HG02571 (cell line): ENCODE measurements around the gene GPNMB.
"Not testable (repeated sequence)": the region's sequence is repeated elsewhere in the genome, so short reads cannot be mapped to it uniquely, and the experiment has no call there.

ENCODE experiments used
- ATAC-seq: cut with Tn5 transposase; IDR thresholded peaks from one replicate; pipeline ENCODE4 v1.9.1; 2021; ENCODE audit warnings: mild to moderate bottlenecking, moderate library complexity; ENCODE audit not compliant: unreplicated experiment

GPNMB gene

DNA sequence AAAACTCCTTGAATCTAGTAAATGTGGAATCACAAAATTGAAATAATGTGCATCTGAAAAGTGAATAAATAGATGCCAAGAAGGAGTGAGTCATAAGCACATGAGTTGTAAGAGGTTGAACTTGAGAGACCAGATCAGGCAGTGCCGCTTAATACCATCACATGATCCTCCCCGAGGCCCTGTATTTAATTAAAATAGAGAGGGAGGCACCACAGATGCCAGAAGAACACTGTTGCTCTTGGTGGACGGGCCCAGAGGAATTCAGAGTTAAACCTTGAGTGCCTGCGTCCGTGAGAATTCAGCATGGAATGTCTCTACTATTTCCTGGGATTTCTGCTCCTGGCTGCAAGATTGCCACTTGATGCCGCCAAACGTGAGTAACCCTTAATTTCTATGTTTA is at the start of gene GPNMB:
Gene GPNMB (plus strand): TSS at position 221 of the 400 bp plus-strand sequence. CDS start 83 bp downstream, at position 304.
- no peak for ATAC-seq

- not testable (repeated sequence) for ATAC-seq
Observed at GRCh38 chr7:23197745-23198144, 48.8 kb upstream of the GPNMB start.

DNA sequence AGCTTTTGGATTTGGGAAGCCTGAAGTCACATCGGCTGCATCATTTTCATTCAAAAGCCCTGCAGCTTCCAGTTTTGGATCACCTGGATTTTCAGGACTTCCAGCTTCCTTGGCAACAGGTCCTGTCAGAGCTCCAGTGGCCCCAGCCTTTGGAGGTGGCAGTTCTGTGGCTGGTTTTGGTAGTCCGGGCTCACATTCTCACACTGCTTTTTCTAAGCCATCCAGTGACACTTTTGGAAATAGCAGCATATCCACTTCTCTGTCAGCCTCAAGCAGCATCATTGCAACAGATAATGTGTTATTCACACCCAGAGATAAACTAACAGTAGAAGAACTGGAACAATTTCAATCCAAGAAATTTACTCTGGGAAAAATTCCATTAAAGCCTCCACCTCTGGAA is 46.2 kb upstream of the GPNMB start:
- ATAC-seq = no peak

DNA sequence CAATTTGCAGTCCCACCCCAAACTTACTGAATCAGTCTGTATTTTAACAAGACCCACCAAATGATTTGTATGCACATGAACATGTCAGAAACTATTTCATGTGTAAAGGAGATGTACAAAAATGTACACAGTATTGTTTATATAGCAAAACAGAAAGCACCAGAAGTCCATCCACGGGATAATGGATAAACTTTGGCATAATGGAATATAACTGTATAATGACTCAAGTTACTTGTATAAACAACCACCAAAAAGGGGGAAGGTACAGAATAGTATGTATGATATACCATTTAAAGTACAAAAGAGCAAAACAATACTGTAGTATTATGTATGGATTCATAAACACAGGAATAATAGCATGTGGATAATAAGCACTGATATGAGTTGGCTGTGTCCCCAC is 42.3 kb upstream of the GPNMB start:
- ATAC-seq = no peak

- ATAC-seq = no peak
Observed at GRCh38 chr7:23205577-23205908, 41.0 kb upstream of the GPNMB start.

DNA sequence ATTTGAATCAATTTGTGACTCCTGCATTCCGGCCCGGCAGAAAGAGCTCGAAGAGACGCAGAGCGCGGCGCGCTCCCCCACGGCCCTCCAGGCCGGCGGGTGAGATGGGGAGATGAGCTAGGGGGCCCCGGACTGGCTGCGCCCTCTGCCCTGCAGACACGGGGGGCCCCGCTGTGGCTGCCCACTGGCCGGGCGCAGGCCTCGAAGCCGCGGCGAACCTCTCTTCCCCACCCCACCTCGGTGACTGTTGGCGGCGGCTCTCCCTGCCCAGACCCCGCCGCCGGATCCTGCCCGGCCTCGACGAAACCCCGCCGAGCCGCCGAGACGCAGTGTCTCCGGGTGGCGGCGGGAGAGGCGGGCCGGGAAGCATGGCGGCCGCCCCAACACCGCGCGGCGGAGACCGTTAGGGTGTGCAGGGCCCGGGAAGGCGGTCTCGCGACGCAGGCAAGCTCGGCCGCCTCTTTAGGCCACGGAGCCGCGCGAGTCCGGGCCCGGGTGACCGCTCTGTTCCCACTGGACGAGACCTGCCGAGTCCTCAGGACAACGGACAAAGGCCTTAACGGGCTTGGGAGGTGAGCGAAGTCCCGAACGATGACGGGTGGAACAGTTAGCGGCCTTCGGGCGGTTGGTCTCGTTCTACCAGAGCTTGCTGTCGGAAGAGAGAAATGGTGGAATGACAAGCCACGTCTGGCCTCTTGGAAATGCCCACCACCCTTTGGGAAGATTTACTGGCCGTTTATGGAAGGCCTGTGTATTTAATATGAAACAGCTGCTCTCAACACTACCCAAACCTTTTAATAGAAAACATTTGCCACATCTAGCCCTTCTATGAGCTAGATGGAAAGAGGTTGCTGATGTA is 40.4 kb upstream of the GPNMB start:
- ATAC-seq = no peak

- ATAC-seq = no peak
Observed at GRCh38 chr7:23207021-23207420, 39.6 kb upstream of the GPNMB start.

- ATAC-seq = no peak
Observed at GRCh38 chr7:23207884-23208283, 38.7 kb upstream of the GPNMB start.

- no peak for ATAC-seq
Observed at GRCh38 chr7:23208316-23208715, 38.3 kb upstream of the GPNMB start.

GRCh38 chr7:23210506-23210905 is 36.1 kb upstream of the GPNMB start:
- no peak for ATAC-seq

DNA sequence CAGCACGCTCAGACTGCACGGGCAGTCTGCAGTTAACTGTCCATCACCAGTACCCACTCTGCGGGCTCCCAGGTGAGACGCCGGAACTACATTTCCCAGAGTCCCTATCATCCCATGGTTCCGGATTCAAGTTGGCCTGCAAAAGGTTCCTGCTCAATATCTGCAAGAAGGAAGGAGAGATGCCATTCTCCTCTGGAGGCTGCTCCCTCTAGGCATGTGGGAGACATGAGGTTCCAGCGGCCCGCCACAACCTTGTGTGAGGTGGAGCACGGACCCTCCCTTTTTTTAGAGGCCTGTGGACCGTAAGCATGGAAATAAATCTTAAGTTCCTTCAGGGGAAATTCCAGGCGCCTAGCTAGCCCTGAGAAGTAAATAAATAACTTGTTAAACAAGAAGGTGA is 35.0 kb upstream of the GPNMB start:
- ATAC-seq = no peak

GRCh38 chr7:23212395-23212794 is 34.2 kb upstream of the GPNMB start:
- ATAC-seq = no peak

DNA sequence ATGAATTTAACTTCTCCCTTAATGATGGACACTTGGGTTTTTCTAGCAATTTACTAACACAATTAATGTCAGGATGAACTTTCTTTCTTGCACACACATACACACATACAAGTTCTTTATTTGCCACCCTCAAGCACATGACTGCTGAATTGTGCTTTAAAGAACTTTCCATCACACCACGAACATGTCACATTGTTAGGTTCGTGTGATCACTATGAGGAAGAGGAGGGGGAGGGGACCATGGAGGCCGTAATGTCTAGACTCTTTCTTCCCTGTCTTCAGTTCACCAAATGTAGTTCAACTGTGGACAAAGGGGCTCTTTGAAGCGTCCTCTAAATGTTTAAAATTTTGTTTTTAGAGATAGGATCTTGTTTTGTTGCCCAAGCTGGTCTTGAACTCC is 33.7 kb upstream of the GPNMB start:
- no peak for ATAC-seq

GRCh38 chr7:23213755-23214154 is 32.8 kb upstream of the GPNMB start:
- no peak for ATAC-seq

- no peak for ATAC-seq
Observed at GRCh38 chr7:23214423-23214822, 32.2 kb upstream of the GPNMB start.

GRCh38 chr7:23214938-23215337 is 31.6 kb upstream of the GPNMB start:
- ATAC-seq = no peak

- ATAC-seq = no peak
Observed at GRCh38 chr7:23216021-23216420, 30.6 kb upstream of the GPNMB start.

DNA sequence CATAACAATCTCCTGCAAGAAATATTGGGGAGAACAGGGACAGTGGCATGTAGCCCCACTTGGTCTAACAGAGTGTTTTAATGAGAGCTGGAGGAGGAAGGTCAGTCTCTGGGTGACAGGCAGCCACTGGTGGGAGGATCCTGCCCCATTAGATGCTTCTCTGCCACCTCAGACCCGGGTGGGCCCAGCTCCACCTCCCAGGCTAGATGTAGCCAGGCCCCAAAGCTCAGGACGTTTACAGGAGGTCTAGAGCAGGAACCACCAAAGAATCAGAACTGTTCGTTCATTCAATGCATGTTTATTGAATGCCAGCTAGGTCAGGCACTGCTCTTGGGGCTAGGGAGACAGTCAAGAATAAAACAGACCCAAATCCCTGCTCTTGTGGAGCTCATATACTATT is 28.4 kb upstream of the GPNMB start:
- no peak for ATAC-seq

DNA sequence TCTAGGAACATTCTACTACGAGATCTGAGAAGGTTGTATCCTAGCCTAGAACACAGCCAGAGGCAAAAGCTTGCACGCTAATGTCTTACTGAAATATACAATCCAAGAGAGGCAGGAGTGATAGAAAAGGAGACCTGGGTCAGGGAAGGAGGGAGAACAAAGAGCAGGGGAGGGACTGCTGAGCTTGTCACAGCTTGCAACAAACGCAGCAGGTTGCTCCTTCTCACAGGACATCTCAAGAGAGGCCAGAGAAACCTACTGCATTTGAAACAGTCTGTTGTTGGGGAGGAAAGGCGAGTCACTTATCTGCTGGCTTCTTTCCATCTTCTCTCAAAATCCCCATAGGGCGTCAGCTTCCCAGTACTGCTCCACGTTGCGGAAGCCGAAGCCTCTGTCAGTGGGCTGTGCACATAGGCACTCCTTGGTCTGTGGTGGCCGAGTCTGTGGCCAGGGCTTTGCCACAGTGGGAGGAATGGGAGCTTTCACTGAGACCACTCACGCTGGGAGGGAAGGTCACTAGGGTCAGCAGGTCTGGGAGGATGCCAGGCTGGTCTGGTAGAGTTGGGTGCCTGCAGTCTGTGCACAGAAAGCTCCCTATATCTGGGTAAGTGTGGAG is 25.8 kb upstream of the GPNMB start:
- no peak for ATAC-seq

DNA sequence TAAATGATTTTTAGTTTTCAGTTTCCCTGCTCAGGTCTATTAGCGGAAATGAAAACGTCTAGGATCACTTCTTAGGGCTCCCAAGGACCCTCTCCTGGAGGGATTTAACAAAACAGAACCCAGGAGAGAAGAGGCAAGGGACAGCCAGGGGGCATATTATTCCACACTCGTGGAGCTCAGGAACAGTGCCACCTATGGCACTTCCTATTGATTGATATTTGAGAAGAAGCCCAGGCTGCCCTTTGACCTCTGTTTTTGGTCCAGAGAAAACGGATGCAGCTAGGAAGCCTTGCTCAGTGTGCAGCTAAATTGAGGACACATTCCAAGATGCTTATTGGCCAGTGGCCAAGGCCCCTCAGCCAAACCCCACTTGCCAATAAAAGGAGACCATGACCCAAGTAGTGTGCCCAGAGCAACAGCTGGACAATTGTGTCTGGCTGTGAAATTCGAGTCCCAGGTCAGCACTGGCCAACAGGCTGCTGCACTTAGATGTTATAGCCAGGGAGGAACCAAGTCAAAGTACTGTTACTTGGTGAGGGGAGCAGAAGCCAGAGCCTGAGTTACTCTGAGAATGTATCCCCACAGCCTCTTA is 24.0 kb upstream of the GPNMB start:
- ATAC-seq = no peak

- not testable (repeated sequence) for ATAC-seq
Observed at GRCh38 chr7:23224364-23224763, 22.2 kb upstream of the GPNMB start.

DNA sequence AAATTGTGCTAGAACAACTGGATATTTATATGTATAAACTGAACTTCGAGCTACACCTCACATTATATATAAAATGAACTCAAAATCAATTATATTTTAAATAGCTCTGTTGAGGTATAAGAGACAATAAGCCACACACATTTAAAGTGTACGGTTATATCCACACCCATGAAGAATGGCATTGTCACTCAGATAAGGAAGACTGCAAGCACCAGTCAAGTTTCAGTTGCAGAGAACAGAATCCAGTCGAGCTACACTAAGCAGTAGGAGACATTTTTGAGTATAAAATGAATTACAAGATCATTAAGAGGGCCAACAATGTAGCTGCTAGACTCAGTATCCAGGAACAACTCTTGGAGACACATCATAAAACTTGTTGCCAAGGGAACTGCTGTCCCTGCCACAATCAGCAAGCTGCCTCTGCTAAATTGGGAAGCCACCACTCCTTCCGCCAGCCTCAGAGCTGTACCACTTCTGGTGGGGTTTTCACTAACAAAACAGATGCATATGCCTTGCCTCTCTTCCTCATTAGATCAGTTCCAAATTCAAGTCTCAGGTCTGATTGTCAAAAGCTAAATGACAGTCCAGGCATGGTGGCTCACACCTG is 19.6 kb upstream of the GPNMB start:
- ATAC-seq = no peak
